8988T (cell line): ENCODE measurements around the gene NETO2.
"Not testable (repeated sequence)": the region's sequence is repeated elsewhere in the genome, so short reads cannot be mapped to it uniquely, and the experiment has no call there.

Experiments
- DNase-seq: peaks from one replicate; pipeline ENCODE4 v3.0.0; 2011

NETO2 gene

DNA sequence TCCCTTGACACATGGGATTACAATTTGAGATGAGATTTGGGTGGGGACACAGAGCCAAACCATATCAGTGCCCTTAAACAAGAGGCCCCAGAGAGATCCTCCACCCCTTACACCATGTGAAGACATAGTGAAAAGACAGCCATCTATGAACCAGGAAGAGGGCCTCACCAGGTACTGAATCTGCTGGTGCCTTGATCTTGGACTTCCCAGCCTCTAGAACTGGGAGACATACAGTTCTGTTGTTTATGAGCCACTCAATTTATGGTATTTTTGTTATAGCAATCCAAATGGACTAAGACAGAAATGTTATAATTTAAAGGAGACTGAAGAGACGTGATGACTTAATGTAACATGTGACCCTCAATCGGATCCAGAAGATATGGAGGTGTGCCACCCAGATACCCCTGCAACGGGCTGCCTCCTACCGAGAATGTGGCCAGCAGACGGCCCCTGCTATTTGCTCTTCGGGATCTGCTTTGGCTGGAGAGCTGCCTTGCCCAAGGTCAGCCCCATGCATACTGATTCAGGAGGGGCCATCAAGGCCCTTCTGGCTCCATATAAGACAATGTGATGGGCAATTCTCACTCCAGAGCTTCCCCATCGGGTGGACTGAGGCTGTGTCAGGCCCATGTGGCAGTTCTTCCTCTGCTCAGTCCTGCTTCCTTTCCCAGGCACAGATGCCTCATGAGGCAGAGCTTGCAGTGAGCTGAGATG lies 80.6 kb downstream of the NETO2 start:
- DNase-seq, result no peak

DNA sequence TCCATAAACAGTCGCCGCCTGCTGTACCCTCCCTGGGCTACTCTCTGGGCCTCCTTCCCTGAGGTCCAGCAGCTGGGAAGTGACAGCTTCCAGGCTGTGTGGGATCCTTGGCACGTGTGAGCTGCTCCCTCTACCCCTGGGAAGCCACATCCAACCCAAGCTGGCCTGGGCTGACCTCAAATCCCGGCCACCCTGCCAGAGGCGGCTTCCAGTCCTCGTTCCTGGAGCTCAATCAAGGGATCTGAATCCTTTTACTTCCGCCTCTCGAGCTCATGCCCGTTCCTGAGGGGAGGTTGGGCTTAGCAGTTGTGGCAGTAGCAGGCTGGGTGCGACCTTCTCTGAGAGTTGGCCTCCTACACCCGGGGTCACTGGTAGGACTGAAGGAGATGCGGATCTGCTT lies 82.5 kb downstream of the NETO2 start:
- DNase-seq, result no peak

DNA sequence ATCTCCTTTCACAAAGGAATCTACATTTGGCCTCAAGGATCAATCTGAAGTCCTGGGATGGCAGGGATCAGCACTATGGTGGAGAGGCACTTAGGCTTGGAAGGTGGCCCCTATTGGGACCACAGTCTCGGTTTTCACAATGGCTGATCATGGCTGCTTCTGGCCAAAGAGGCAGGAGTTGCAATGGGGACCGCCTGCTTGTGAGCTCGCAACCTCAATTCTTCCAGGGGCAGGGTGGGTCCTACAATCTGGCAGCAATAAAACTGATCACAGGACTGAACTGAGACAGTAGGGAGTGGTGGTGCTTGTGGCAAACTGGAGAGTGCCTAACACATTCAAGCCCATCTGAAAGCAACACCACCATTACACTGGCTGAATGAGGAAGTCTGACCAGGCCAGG lies 83.1 kb downstream of the NETO2 start:
- no peak for DNase-seq

DNA sequence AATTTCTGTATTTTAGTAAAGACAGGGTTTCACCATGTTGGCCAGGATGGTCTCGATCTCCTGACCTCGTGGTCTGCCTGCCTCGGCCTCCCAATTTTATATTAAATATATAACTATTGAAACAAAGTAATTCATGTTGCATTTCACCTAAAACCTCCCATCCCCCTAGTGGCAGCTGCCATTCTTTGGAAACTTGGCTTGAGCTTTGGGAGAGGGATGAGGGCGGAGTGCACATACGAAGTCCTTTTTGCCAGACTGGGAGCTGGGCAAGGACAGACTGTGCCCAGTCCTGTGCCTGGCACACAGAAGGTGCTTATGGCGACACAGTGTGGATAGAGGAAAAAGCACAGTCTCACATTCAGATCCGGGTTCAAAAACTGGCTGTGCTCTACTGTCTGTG lies 83.8 kb downstream of the NETO2 start:
- no peak for DNase-seq

DNA sequence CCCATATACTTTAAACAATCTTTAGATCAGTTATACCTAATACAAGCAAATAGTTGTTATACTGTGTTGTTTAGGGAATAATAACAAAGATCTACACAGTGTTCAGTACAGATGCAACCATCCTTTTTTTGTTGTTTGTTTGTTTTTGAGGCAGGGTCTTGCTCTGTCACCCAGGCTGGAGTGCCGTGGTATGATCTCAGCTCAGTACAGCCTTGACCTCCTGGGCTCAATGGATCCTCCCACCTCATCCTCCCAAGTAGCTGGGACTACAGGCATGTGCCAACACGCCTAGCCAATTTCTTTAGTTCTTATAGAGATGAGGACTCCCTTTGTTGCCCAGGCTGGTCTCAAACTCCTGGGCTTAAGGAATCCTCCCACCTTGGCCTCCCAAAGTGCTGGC lies 84.6 kb downstream of the NETO2 start:
- DNase-seq, result not testable (repeated sequence)

DNA sequence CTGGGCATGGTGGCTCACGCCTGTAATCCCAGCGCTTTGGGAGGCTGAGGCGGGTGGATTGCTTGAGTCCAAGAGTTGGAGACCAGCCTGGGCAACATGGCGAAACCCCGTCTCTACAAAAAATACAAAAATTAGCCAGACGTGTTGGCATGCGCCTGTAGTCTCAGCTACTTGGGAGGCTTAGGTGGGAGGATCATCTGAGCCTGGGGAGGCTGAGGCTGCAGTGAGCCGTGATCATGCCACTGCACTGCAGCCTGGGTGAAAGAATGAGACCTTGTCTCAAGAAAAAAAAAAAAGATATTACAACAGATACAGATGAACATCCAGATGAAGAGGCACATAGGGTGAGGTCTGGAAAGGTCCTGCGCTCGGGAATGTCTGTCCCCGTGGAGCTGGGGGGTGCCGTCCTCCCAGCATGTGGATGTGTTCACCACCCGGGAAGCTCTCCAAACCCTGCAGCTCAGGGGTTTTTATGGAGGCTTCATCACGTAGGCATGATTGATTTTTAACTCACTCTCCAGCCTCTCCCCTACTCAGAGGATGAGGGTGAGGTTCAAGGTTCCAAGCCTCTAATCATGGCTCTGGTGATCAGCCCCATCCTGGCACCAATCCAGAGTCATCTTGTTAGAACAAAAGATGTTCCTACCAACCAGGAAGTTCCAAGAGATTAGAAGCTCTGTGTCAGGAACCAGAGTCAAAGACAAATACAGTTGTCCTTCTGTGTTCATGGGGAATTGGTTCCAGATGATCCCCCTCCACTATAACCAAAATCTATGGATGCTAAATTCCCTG lies 85.3 kb downstream of the NETO2 start:
- no peak for DNase-seq

DNA sequence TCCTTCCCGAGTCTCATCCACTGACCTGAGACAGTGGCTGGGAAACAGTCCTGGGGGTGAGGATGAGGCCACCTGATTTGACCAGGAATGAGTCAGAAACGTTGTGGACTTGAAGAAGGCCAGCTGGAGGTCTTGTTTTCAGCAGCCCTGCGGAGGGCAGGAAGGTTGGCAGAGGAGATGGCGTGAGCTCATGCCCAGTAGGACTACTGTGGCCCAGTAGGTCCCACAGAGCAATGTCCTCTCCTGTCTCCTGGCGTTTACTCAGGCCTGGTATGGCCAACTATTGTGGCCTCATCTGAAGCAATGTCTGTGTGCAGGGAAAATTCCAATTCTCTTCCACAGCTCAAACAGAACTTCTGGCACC lies 86.1 kb downstream of the NETO2 start:
- DNase-seq, result no peak

DNA sequence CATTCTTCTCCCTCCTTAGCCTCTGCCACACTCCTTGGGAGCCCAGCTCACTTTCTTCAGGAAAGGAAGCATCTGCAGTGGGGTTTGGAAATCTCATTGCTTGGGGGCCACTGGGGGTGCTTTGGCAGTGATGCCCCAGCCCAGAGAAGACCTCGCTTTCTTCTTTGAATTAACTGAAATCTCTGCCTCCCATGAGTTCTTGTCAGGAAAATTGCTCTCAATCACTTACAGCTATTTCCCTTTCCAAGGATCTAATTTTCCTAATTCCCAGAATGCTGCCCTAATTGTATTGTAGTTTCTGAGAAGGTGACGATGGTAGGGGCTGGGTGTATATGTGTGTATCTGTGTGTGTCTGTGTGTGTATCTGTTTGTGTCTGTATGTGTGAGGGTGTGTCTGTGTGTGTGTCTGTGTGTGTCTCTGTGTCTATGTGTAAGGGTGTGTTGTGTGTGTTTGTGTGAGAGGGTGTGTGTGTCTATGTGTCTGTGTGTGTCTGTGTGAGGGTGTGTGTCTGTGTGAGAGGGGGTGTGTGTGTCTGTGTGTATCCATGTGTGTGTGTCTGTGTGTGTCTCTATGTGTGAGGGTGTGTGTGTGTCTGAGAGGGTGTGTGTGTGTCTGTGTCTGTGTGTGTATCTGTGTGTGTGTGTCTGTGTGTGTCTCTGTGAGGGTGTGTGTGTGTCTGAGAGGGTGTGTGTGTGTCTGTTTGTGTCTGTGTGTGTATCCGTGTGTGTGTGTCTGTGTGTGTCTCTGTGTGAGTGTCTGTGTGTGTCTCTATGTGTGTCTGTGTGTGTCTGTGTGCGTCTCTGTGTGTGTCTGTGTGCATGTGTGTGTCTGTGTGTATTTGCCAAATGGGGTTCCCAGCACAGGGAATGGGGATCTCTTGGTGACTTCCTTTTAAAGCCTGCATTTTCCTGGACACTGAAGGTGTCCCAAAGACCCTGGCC lies 86.8 kb downstream of the NETO2 start:
- DNase-seq, result no peak

DNA sequence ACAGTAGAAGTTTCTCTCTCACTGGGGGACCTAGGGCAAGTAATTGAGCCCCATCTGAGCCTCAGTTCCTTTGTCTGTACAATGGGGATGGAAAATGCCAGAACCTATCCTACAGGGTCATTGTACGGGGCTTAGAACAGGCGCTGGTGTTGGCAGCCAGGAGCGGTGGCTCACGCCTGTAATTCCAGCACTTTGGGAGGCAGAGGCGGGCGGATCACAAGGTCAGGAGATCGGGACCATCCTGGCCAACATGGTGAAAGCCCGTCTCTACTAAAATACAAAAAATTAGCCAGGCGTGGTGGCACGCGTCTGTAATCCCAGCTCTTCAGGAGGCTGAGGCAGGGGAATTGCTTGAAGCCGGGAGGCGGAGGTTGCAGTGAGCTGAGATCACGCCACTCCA lies 87.7 kb downstream of the NETO2 start:
- DNase-seq, result not testable (repeated sequence)

DNA sequence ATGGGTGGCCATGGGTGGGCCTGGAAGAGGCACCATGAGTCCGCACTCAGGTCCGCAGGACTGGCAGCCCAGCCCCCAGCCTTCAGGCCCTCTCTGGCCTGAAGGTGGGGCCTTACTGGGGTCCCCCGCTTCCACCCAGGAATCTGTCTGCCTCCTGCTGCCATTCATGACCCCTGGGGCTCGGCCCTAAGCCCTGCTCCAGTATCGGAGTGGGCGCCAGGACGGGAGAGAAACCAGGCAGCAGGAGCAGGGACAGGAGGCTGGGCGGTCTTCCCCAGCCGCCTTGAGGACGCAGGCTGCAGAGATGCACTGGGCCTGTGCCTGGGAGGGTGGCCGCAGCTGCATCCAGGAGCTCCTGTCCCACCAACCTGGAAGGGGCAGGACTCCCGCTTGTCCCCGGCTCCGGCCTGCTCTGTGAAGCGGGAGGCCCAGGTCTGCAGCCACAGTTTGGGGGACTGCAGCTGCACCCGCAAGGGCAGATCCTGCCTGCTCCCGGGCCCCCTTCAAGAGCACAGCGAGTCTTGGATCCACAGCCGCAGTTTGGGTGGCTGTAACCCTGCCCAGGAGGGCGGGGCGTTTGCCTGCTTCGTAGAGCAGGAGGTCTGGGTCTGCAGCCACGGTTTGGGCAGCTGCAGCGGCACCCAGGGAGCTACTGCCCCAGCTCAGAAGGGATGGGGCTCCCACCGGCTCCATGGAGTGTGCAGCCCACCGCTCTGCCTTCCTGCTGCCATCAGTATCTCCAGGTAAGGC lies 88.4 kb downstream of the NETO2 start:
- DNase-seq, result no peak

DNA sequence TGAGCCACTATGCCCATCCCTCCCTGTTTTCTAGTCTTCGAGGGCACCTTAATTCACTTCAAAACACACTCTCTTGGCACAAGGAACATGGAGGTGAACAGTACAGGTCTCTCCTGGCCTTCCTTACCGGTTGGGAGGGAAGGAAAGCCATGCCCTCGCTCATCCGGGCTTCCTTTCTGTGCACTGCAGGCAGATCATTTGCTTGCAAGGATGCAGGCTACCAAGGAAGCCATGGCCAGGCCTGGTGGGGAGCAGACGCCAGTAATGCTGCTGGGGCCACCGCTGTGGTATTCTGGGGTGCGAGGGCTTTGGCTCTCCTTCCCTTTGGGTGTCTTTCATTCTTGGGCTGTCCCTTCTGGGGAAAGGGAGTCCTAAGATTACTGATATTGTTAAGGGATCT lies 89.4 kb downstream of the NETO2 start:
- DNase-seq, result no peak

DNA sequence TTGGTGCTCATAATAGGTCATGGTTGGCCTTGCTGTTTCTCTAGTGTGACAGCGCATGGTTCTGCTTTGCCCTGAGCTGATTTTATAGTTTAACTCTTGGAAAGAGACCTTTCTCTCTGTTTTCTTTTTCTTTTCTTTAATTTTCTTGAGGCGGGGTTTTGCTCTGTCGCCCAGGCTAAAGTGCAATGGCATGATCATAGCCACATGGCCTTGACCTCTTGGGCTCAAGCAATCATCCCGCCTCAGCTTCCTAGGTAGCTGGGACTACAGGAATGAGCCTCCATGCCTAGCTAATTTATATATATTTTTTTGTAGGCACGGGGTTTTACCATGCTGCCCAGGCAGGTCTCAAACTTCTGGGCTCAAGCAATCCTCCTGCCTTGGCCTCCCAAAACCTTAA lies 89.8 kb downstream of the NETO2 start:
- no peak for DNase-seq

DNA sequence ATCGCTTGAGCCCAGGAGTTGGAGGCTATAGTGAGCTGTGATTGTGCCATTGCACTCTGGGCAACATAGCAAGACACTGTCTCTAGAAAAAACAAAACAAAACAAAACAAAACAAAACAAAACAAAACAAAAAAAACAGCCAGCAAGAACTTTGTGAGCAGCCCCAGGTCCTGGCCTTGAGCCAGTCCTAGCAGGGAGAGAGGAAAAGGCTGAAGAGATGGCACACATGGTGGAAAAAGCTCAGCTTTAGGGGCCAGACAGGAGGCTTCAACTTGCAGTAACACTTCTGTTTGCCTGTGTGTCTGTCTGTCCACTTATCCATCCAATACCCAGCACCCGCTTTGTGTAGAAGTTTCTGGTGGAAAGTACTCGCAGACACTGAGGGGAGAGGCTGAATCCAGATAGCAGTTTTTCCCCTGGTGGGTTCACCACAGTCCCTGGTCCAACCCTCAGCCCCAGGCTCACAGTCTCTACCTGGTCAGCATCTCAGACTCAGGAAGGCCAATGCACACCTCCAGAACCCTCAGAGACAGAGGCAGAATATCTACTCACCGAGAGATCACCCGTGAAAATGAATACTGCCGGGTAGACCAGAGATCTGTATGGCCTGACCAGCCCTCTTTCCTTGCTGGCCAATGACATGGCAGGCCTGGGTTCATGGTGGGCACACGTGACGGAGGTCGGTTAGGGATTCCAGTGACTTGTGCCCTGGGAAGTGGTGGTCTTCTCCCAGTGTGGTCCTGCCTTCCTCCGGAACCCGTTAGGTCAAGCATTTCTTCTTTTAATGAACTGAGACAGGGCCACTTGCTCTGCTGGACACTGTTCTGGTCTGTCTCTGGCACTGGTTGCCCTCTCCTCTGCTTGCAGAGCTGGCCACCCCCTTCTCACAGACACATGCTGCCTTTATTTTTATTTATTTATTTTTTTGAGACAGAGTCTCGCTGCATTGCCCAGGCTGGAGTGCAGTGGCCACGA lies 90.8 kb downstream of the NETO2 start:
- no peak for DNase-seq

DNA sequence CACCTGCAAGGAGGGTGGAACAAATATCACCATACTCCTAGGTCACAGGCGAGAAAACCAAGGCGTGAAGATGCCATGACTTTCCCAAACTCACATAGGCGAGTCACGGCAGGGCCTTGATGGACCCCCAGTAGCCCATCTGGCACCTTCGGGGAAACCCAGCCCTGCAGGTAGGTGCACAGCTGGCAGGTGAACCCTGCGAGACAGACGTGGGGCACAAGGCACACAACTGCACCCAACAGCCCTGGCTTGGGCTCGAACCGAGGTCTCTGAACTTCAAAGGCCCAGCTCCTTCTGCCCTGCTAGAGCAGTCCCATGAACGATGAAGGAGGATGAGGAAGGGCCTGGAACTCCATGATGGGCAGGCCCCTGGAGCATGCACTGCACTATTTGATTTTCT lies 92.7 kb downstream of the NETO2 start:
- DNase-seq, result no peak

DNA sequence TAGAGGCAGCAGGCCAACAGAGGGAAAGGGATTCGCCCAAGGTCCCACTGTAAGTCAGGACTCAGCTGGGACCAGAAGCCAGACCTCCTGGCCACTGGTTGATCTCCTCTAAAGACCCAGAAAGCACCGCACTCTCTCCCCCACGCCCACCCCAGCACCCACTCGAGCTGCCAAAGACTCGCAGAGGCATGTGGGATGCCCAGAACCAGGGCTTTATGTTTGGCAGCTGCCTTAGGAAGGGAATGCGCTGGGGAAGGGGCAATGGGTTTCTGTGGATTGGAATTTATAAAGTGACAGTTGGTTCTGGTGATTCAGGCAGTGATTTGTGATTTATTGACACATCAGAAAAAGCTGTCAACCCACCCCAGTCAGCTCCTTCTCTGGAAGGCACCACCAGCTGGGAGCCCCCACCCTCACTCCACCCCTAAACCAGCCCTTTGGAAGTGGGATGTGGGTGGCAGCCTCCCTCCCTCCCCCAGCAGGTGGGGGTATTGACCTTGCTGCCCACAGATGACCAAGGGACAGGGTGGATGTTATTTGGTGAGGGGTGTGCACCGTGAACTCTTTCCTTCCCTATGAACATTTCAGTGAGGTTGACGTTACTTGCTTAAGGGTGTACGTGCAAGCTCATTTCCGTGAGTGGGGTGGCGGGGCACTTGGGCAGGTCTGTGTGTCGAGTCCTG lies 93.7 kb downstream of the NETO2 start:
- no peak for DNase-seq

DNA sequence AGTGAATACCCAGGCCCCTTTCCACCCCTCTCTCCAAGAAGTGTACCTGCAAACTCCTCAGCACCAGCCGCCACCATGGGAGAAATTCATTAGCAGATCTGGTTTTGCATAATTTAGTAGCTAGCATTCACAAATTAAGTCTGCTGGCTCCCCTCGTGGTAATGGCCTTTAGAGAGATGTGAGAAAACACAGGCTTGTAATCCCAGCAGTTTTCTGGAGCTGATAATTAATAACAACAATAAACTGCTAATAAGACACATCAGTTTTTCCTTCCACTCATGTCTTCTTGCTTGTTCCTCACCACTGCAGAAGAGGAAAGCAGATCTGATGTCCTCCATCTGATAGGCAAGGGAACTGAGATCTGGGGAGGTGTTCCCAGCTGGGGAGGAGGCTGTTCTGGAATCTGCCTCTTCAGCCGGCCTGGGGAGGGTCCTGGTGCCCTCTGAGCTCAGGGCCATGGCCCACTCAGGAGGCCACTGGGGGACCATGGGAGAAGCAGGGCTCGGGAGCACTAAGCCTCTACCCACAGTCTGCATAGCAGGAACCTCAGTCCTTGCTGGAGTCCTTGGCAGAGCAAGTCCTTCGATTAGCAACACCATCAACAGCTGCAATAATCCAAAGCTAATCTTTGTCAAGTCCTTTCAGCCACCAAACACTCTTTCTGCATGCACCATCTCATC lies 96.1 kb downstream of the NETO2 start:
- no peak for DNase-seq

DNA sequence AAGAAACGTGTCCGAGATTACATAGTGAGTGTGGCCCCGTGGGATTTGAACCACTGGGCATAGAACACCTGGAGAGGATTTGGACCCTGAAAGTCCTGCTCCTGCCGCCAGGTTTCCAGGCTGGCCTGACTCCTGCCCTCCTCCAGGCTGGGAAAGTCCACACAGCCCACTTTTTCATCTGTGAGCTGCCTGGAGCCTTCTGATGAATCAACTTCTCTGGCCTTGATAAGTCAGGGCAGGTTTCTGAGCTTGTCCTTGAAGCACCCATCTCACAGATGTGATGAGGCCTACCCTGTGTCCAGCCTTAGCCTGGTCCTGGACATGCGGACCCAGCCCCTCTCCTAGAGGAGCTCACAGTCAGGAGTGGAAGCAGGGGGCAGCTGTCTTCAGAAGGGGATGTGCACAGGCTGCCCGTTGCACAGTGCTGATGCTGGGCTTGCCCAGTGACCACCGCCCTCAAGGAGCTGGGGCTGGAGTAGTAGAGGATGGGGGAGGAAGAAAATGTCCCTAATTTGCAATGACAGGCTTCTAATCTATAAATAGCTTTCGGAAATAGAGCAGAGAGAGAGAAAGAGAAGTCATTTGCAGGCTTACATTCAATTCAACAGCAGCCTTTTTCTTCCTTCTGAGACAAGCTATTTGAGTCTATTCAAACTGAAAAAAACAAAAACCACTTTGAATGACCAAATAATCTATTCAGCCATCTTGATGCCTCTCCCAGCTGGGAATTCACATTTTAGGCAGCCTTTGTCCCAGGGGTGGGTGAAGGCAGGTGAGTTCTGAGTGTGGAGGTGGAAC lies 96.8 kb downstream of the NETO2 start:
- no peak for DNase-seq

DNA sequence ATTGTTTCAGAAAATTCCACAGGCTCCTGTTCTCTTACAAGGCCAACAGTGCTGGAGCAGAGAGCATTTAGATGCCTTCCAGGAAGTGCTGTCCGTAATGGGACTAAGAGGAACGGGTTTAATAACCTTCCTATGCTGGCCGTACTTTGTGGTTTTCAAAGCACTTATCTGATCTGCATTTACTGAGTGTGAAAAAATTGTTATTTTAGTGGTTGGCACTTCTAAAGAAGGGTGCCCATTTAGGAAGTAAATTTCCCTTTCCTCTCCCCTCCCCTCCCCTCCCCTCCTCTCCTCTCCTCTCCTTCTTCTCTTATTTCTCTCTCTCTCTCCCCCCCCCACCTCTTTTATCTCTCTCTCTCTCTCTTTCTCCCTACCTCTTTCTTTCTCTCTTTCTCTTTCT lies 98.3 kb downstream of the NETO2 start:
- no peak for DNase-seq

DNA sequence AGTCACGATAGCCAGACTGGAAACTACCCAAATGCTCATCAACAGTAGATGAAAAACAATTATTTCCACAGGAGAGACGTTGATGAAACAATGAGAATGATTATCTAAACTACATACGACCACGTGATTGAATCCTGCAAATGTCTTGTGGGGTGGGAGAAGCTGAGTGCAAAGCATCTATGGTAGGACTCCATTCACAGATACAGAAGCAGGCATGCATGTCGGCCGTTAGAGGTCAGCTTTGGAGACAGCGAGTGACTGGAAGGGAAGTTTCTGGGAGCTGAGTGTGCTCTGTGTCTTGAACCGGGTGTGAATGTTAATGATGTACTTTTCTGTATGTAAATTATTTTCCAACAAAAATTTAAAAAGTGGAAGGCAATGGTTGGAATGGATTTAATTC lies 98.7 kb downstream of the NETO2 start:
- no peak for DNase-seq
